ENCODE results near the gene OXT. TPM values are rescaled to one million over a fixed set of nuclear protein-coding genes. Genes with fewer than 3 reads are reported as not detected.

The OXT gene
- total and polyA plus RNA-seq, 2 of the 8 experiments (the other 6 are each of a cell fraction or from before 2014, with no cell fraction given) = not detected

- H3K36me3 ChIP-seq (ENCODE audit: control insufficient read depth in 2 of 4, insufficient read depth in 4 of 4, low read length in 3 of 4) = peaks cover 0 to 25% (median 2%) of the 10 kb centered on the region in 4 experiments; a peak in 3 of 8 replicates
- no peak overlapping the region for H4K5ac ChIP-seq (ENCODE audit: insufficient read length, low read depth, low read length)
- no peak overlapping the region for H3K23ac ChIP-seq (ENCODE audit: insufficient read length)
- H3K9ac ChIP-seq (replicated peaks in 1 of 4; ENCODE audit: extremely low read depth in 1 of 4, low read depth in 3 of 4, low read length in 3 of 4) = no peak overlapping the region
- ChIA-PET CTCF (ENCODE audit: partially characterized antibody) (interaction anchor here (0.9 kb wide), 1 partner anchor 366 kb away, joined by 3 read pairs; no protein-coding TSS in a partner anchor), POLR2A (ENCODE audit: partially characterized antibody) (no interaction called here)
- no peak overlapping the region for H2BK5ac ChIP-seq (ENCODE audit: low read depth, low read length)
- no peak overlapping the region for H2AK5ac ChIP-seq (ENCODE audit: low read depth, low read length)
- no peak overlapping the region for H2BK20ac ChIP-seq (ENCODE audit: low read length)
- FAIRE-seq (no peak), DNase-seq (ENCODE audit: low read depth in 1 of 2, low spot score in 2 of 2) (no peak)
- H3K4me2 ChIP-seq (ENCODE audit: insufficient read depth in 1 of 2, low read depth in 2 of 2, low read length in 2 of 2) = no peak overlapping the region
- no peaks in the 10 kb centered on the region for H3K27me3 ChIP-seq (replicated peaks in 1 of 4; ENCODE audit: control insufficient read depth in 3 of 4, extremely low read depth in 1 of 4, insufficient read depth in 3 of 4, low read length in 3 of 4)
- WGBS, 2 experiments (ENCODE audit: extremely low coverage in 1 of 2, insufficient coverage in 1 of 2, insufficient read length in 1 of 2, insufficient replicate concordance in 2 of 2, low coverage in 1 of 2, low lambda C conversion rate in 2 of 2, missing lambda C conversion rate in 1 of 2) = 93% methylated on average over 11 of the region's 11 CpGs; no CpG with 5 or more reads in 1 of the 2 experiments
- peaks cover 17 to 37% of the 10 kb centered on the region in 2 experiments for H3K9me3 ChIP-seq (ENCODE audit: insufficient read depth in 2 of 2, low read depth in 1 of 2, low read length in 1 of 2)
- no peak overlapping the region for H3K4me3 ChIP-seq (ENCODE audit: extremely low read depth in 1 of 4, insufficient read depth in 2 of 4, low read depth in 3 of 4, low read length in 4 of 4)
- no peak overlapping the region for H2BK120ac ChIP-seq (replicated peaks; ENCODE audit: low read depth, low read length)
- no peaks in the 10 kb centered on the region for H3K79me2 ChIP-seq (ENCODE audit: control insufficient read depth in 1 of 2, insufficient read depth in 2 of 2, low read length in 2 of 2)
- H2AFZ ChIP-seq (ENCODE audit: low read length) = no peak overlapping the region
- no peak overlapping the region for H3K14ac ChIP-seq (ENCODE audit: insufficient read length)
- H3K56ac ChIP-seq (replicated peaks; ENCODE audit: insufficient read length, low read depth, low read length) = no peak overlapping the region
- H3K18ac ChIP-seq (ENCODE audit: extremely low read depth, low read length) = no peak overlapping the region
- H4K20me1 ChIP-seq (replicated peaks in 1 of 2; ENCODE audit: control insufficient read depth in 1 of 2, insufficient read depth in 2 of 2, low read length in 2 of 2) = no peaks in the 10 kb centered on the region
- no peak overlapping the region for H4K8ac ChIP-seq (ENCODE audit: extremely low read depth, insufficient read depth, low read length)
- H3K27ac ChIP-seq (ENCODE audit: low read depth, low read length) = no peak overlapping the region
- no peak overlapping the region for H4K91ac ChIP-seq (replicated peaks; ENCODE audit: insufficient read length, low read length)
- H3K4me1 ChIP-seq (replicated peaks in 1 of 4; ENCODE audit: control insufficient read depth in 3 of 4, insufficient read depth in 4 of 4, low read length in 3 of 4) = no peaks in the 10 kb centered on the region
- H2BK15ac ChIP-seq (ENCODE audit: low read length) = no peak overlapping the region
- H3K79me1 ChIP-seq (ENCODE audit: low read depth, low read length) = no peaks in the 10 kb centered on the region
- H2BK12ac ChIP-seq (ENCODE audit: low read depth, low read length) = no peak overlapping the region
- peaks cover 2% of the 10 kb centered on the region; the same call in 1 of the 2 replicates for H3K23me2 ChIP-seq (ENCODE audit: low read depth, low read length)
- H3K4ac ChIP-seq (replicated peaks; ENCODE audit: insufficient read length, low read depth, low read length) = no peak overlapping the region
- TF ChIP-seq GABPA (IDR thresholded peaks at IDR 0.05; ENCODE audit: borderline replicate concordance, insufficient read depth, low read length) = no peak
These were observed 50.0 kb downstream of the OXT start for GRCh38 chr20:3121271-3121911.

All from H1 (cell line).